Measurements from ENCODE around the gene LRMDA.

LRMDA gene

DNA sequence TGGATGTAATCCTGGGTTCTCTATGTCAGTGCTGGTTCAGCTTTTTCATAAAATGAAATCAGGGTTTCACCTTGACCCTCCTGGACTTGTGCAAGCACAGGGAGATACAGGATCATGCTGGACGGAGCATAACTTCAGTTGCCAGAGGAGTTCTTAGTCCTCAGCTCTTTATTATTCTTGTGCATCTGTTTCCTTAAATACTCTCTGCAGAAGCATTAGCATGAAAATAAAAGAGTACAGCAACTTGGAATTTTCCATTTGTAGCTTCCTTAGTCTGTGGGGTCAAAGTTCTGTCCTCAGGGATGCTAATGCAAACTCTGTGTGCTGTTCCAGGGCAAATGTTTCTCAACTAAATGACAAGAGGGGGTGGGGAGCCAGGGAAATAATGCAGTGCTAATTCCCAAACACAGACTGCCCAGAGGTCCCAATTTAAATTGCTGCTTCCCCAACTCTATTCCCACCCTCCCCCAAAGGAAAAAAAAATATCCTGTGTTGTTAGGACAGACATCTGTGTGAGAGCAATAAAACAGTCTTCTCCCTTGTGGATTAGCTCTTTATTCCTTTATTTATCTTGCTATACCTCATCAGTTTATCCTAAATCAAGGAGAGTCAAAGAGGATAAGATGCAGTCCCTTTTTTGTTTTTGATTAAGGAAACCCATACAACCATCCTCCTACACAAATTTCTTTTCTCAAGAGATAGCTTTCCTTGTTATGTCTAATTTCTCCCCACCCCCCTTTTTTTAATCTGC lies 905.0 kb downstream of the LRMDA start:
- no peak for TF ChIP-seq CTCF (IDR thresholded peaks at IDR 0.05; ENCODE audit: control insufficient read depth, extremely low read depth, insufficient read depth)
- H3K4me3 ChIP-seq (ENCODE audit: low read depth, low read length), result no peak overlapping the region
- DNase-seq (ENCODE audit: low read depth), result no peak

- no peak for DNase-seq (ENCODE audit: low read depth)
- TF ChIP-seq CTCF (IDR thresholded peaks at IDR 0.05; ENCODE audit: control insufficient read depth, extremely low read depth, insufficient read depth), result no peak
These were observed 906.2 kb downstream of the LRMDA start for GRCh38 chr10:76337641-76338040.

GRCh38 chr10:76338187-76338586 lies 906.8 kb downstream of the LRMDA start:
- H3K4me3 ChIP-seq (ENCODE audit: low read depth, low read length), result no peak overlapping the region
- no peak for TF ChIP-seq CTCF (IDR thresholded peaks at IDR 0.05; ENCODE audit: control insufficient read depth, extremely low read depth, insufficient read depth)
- DNase-seq (ENCODE audit: low read depth), result no peak

More at GRCh38 chr10:76337641-76338040, 906.2 kb downstream of the LRMDA start:
- H3K4me3 ChIP-seq (ENCODE audit: low read depth, low read length), result no peak overlapping the region

- no peak for TF ChIP-seq CTCF (IDR thresholded peaks at IDR 0.05; ENCODE audit: control insufficient read depth, extremely low read depth, insufficient read depth)
- DNase-seq (ENCODE audit: low read depth), result no peak
- H3K4me3 ChIP-seq (ENCODE audit: low read depth, low read length), result no peak overlapping the region
These were observed 910.3 kb downstream of the LRMDA start for GRCh38 chr10:76341740-76342139.

GRCh38 chr10:76342996-76343395 lies 911.6 kb downstream of the LRMDA start:
- DNase-seq (ENCODE audit: low read depth), result no peak
- no peak overlapping the region for H3K4me3 ChIP-seq (ENCODE audit: low read depth, low read length)
- TF ChIP-seq CTCF (IDR thresholded peaks at IDR 0.05; ENCODE audit: control insufficient read depth, extremely low read depth, insufficient read depth), result no peak

- no peak for DNase-seq (ENCODE audit: low read depth)
- no peak for TF ChIP-seq CTCF (IDR thresholded peaks at IDR 0.05; ENCODE audit: control insufficient read depth, extremely low read depth, insufficient read depth)
These were observed 916.4 kb downstream of the LRMDA start for GRCh38 chr10:76347832-76348231.

GRCh38 chr10:76350583-76350982 lies 919.2 kb downstream of the LRMDA start:
- no peak overlapping the region for H3K4me3 ChIP-seq (ENCODE audit: low read depth, low read length)
- TF ChIP-seq CTCF (IDR thresholded peaks at IDR 0.05; ENCODE audit: control insufficient read depth, extremely low read depth, insufficient read depth), result no peak
- DNase-seq (ENCODE audit: low read depth), result no peak

More at GRCh38 chr10:76347832-76348231, 916.4 kb downstream of the LRMDA start:
- no peak overlapping the region for H3K4me3 ChIP-seq (ENCODE audit: low read depth, low read length)

All from LNCaP clone FGC (cell line).